GM12878 (cell line): ENCODE data around the gene ACAT2. TPM values are rescaled to one million over a fixed set of nuclear protein-coding genes. Genes with fewer than 3 reads are reported as not detected.
A peak's percentile ranks its signal among the peaks of the same experiment; 100 is the strongest.
"Not testable (repeated sequence)": the region's sequence is repeated elsewhere in the genome, so short reads cannot be mapped to it uniquely, and the experiment has no call there.

Source experiments
- ATAC-seq: fragments of 200-7000 bp; cut with Tn5 transposase; 3 replicates; pipeline ENCODE4 v1.9.1; 2020; ENCODE audit warnings: mild to moderate bottlenecking, moderate library complexity
- BruUV-seq: library from RNA; stranded (reverse); fragments of 400-500 nt; replicated peaks from 2 replicates; lab custom pipeline; 2021; lab: Mats Ljungman, UMichigan
- CTCF ChIA-PET: fragments of 300-600 bp; sonication (Branson Sonifier 250); formaldehyde crosslinking; extraction: SDS; loops from one replicate; lab custom pipeline; 2021; ENCODE audit warnings: inconsistent platforms; lab: Yijun Ruan, JAX
- POLR2A ChIA-PET: fragments of 350-600 bp; formaldehyde crosslinking; extraction: SDS; loops from one replicate; lab custom pipeline; 2021; ENCODE audit warnings: inconsistent platforms; lab: Charles Lee
- RAD21 ChIA-PET: fragments of 300-600 bp; sonication (Branson Sonifier 250); formaldehyde crosslinking; loops from one replicate; lab custom pipeline; 2023; ENCODE audit warnings: antibody characterized with exemption; ENCODE audit not compliant: unreplicated experiment; lab: Charles Lee
- SMC1A ChIA-PET: fragments of 300-600 bp; sonication (Branson Sonifier 250); formaldehyde crosslinking; loops from one replicate; lab custom pipeline; 2023; ENCODE audit not compliant: unreplicated experiment, uncharacterized antibody; lab: Charles Lee
- DNase-seq: peaks from one replicate; pipeline ENCODE4 v3.0.0-alpha.2; 2011; ENCODE audit warnings: low read depth, low spot score
- FAIRE-seq: peaks from 3 replicates; lab custom pipeline; 2011; peaks lifted over from hg19 to GRCh38; lab: Jason Lieb, UNC
- H2AFZ ChIP-seq: 2 replicates; pipeline ENCODE4 v1.6.0; 2011; ENCODE audit warnings: low read depth, low read length, control low read depth; ENCODE audit not compliant: control insufficient read depth
- H3K27ac ChIP-seq: 2 replicates; pipeline ENCODE4 v1.5.1; 2011; ENCODE audit warnings: control low read depth; ENCODE audit not compliant: control insufficient read depth, insufficient read depth
- H3K27me3 ChIP-seq, 2 experiments: replicated peaks in 1 of 2; 2 replicates each; pipeline versions ENCODE4 v1.6.0 to v1.6.1; 2011; ENCODE audit warnings: low read length in 1 of 2; ENCODE audit not compliant: control insufficient read depth in 2 of 2, insufficient read depth in 2 of 2
- H3K36me3 ChIP-seq, 2 experiments: 2 replicates each; pipeline ENCODE4 v1.5.1; 2011; ENCODE audit warnings: low read length in 1 of 2; ENCODE audit not compliant: control insufficient read depth in 2 of 2, insufficient read depth in 2 of 2
- H3K4me1 ChIP-seq: 2 replicates; pipeline ENCODE4 v1.6.1; 2011; ENCODE audit warnings: mild to moderate bottlenecking, low read length, moderate library complexity, mixed read lengths; ENCODE audit not compliant: control insufficient read depth, insufficient read depth
- H3K4me2 ChIP-seq: 2 replicates; pipeline ENCODE4 v1.6.0; 2011; ENCODE audit warnings: control low read depth; ENCODE audit not compliant: control insufficient read depth, insufficient read depth
- H3K4me3 ChIP-seq: fragments of 200-600 bp; sonication (generic); 2 replicates; pipeline ENCODE4 v1.5.1; 2016
- H3K79me2 ChIP-seq: 2 replicates; pipeline ENCODE4 v1.6.0; 2011; ENCODE audit warnings: low read length; ENCODE audit not compliant: control insufficient read depth, insufficient read depth
- H3K9ac ChIP-seq: 2 replicates; pipeline ENCODE4 v1.8.0; 2011; ENCODE audit warnings: low read length, control low read depth, mixed read lengths; ENCODE audit not compliant: control insufficient read depth, insufficient read depth
- H3K9me3 ChIP-seq: replicated peaks from 3 replicates; pipeline ENCODE4 v1.5.1; 2011; ENCODE audit warnings: mild to moderate bottlenecking, low read length; ENCODE audit not compliant: control insufficient read depth, insufficient read depth
- H4K20me1 ChIP-seq: 2 replicates; pipeline ENCODE4 v1.6.0; 2011; ENCODE audit not compliant: control insufficient read depth, insufficient read depth
- CBFB ChIP-seq: IDR thresholded peaks from 2 replicates; pipeline ENCODE4 v1.6.1; 2016; ENCODE audit warnings: antibody characterized with exemption, low read depth
- MTA3 ChIP-seq: IDR thresholded peaks from 2 replicates; pipeline ENCODE4 v1.6.1; 2012; ENCODE audit warnings: low read length, inconsistent platforms, borderline replicate concordance
- MXI1 ChIP-seq: fragments of 150-350 bp; IDR thresholded peaks from 2 replicates; pipeline ENCODE4 v1.6.1; 2011; ENCODE audit warnings: low read depth, mild to moderate bottlenecking, inconsistent platforms, low read length, improper control_type of control experiment
- NFYB ChIP-seq: IDR thresholded peaks from 2 replicates; pipeline ENCODE4 v1.6.1; 2011; ENCODE audit warnings: low read depth, mild to moderate bottlenecking, low read length, improper control_type of control experiment, moderate library complexity; ENCODE audit not compliant: insufficient read depth
- SKIL ChIP-seq: fragments of 450-650 bp; IDR thresholded peaks from 2 replicates; pipeline ENCODE4 v1.6.1; 2017; ENCODE audit warnings: mild to moderate bottlenecking, low read depth, inconsistent platforms; ENCODE audit not compliant: poor library complexity, severe bottlenecking
- ZBTB40 ChIP-seq: fragments of 450-650 bp; IDR thresholded peaks from 2 replicates; pipeline ENCODE4 v1.6.1; 2016; ENCODE audit warnings: mild to moderate bottlenecking, moderate library complexity, borderline replicate concordance
- WGBS: methylation state at CpG from one replicate; pipeline ENCODE4 v1.1.6; 2016; ENCODE audit warnings: low lambda C conversion rate; ENCODE audit not compliant: insufficient replicate concordance, insufficient coverage; ENCODE audit errors: missing lambda C conversion rate; 5-methylcytosine and 5-hydroxymethylcytosine counted together
- in situ Hi-C: fragments of 300-500 bp; cut with MboI; formaldehyde crosslinking; loops from 9 replicates; pipeline ENCODE4 v1.14.3; 2018; ENCODE audit warnings: mixed read lengths
- intact Hi-C: fragments of 100-400 bp; cut with micrococcal nuclease; formaldehyde crosslinking; loops from one replicate; pipeline ENCODE4 v1.14.2; 2022; ENCODE audit not compliant: unreplicated experiment
- polyA plus RNA-seq, 11 experiments: library from polyadenylated mRNA; depleted of rRNA in 4 of 11; unstranded in 6 of 11; stranded (reverse) in 5 of 11; fragments of >200 nt; fragmentation: Nextera tagmentation in 4 of 11; fragmentation: Illumina TruSeq in 1 of 11; extraction: Ambion mirVana in 4 of 11; extraction: Trizol in 1 of 11; gene quantifications; 1 replicate in 1 of 11; 2 replicates in 10 of 11; pipeline versions ENCODE4 v1.2.1 to v1.2.3, GENCODE V29; 2011 to 2016; ENCODE audit warnings: inconsistent platforms in 2 of 11, missing spikeins in 2 of 11, low read depth in 1 of 11
- total RNA-seq, 4 experiments: library from RNA; depleted of rRNA in 3 of 4; stranded (reverse); fragments of >200 nt in 3 of 4; fragmentation: Illumina TruSeq in 1 of 4; extraction: Trizol in 1 of 4; gene quantifications; 2 replicates each; pipeline versions ENCODE4 v1.2.1 to v1.2.3, GENCODE V29; 2013 to 2021

The ACAT2 gene
- total and polyA plus RNA-seq, 10 of the 15 experiments (the other 5 are each of a cell fraction or from before 2014, with no cell fraction given): 87.9 to 257 (median 132) TPM

GRCh38 chr6:159746759-159747158 lies 15.1 kb upstream of the ACAT2 start (continued):
- no peak for TF ChIP-seq SKIL

- in situ Hi-C loops, intact Hi-C loops, H3K9ac ChIP-seq, H3K79me2 ChIP-seq, H3K4me3 ChIP-seq, H4K20me1 ChIP-seq, H3K4me2 ChIP-seq, H3K9me3 ChIP-seq, H2AFZ ChIP-seq, DNase-seq, H3K27ac ChIP-seq, H3K27me3 ChIP-seq, FAIRE-seq, RAD21 ChIA-PET, H3K4me1 ChIP-seq, ATAC-seq, CTCF ChIA-PET: not testable (repeated sequence)
- ChIA-PET SMC1A (interaction anchor here (0.7 to 1.4 kb wide), 3 partner anchors 12 to 29 kb away, joined by 3 to 4 read pairs (median 3); no protein-coding TSS in a partner anchor), POLR2A (interaction anchor here (1.2 kb wide), 1 partner anchor 13 kb away, joined by 3 read pairs; the partner anchor contains the start of gene ACAT2)
- 80% methylated on average over 7 of the region's 7 CpGs for WGBS
- BruUV-seq: TSS peak; percentile 1
- H3K36me3 ChIP-seq: peaks cover 8 to 41% of the 10 kb centered on the region in 2 experiments
Measured at GRCh38 chr6:159748127-159748526, 13.7 kb upstream of the ACAT2 start.

- Histone ChIP-seq H3K27ac (no peak overlapping the region), H3K36me3 (peaks cover 10 to 34% of the 10 kb centered on the region in 2 experiments), H3K9me3 (no peaks in the 10 kb centered on the region), H3K4me2 (no peak overlapping the region), H3K4me1 (no peaks in the 10 kb centered on the region), H3K79me2 (no peaks in the 10 kb centered on the region), H2AFZ (no peak overlapping the region), H3K4me3 (no peak overlapping the region), H3K9ac (no peak overlapping the region), H3K27me3 (no peaks in the 10 kb centered on the region), H4K20me1 (no peaks in the 10 kb centered on the region)
- DNase-seq: no peak
- TF ChIP-seq MXI1 (no peak), MTA3 (no peak), ZBTB40 (peak; percentile 27; the same call in 1 of the 2 replicates), CBFB (no peak), NFYB (no peak)
- intact Hi-C loops: no loop called here
- ChIA-PET CTCF (interaction anchor here (1.0 kb wide), 2 partner anchors 10 to 60 kb away, joined by 4 to 5 read pairs; partner anchors contain the start of gene ACAT2), SMC1A (interaction anchor here (0.6 to 0.8 kb wide), 2 partner anchors 19 to 59 kb away, joined by 3 read pairs; no protein-coding TSS in a partner anchor), POLR2A (interaction anchor here (0.7 to 2.0 kb wide), 2 partner anchors 10 to 37 kb away, joined by 3 to 5 read pairs; partner anchors contain the start of gene ACAT2), RAD21 (no interaction called here)
- FAIRE-seq: no peak
- WGBS: 100% methylated on average over 3 of the region's 3 CpGs
- in situ Hi-C loops: no loop called here
- BruUV-seq: no TSS peak
- ATAC-seq: no peak
Measured at GRCh38 chr6:159751448-159751847, 10.4 kb upstream of the ACAT2 start.
